Measurements from ENCODE around the gene TRIM69. TPM values are rescaled to one million over a fixed set of nuclear protein-coding genes. Genes with fewer than 3 reads are reported as not detected.
A peak's percentile ranks its signal among the peaks of the same experiment; 100 is the strongest.

Gene TRIM69
- total and polyA plus RNA-seq, 4 donors = 11.2 to 26.4 (median 17.2) TPM

- H3K27ac ChIP-seq (ENCODE audit: low read depth in 1 of 2, low read length in 1 of 2) = no peak overlapping the region
- TF ChIP-seq, protein P1, sequence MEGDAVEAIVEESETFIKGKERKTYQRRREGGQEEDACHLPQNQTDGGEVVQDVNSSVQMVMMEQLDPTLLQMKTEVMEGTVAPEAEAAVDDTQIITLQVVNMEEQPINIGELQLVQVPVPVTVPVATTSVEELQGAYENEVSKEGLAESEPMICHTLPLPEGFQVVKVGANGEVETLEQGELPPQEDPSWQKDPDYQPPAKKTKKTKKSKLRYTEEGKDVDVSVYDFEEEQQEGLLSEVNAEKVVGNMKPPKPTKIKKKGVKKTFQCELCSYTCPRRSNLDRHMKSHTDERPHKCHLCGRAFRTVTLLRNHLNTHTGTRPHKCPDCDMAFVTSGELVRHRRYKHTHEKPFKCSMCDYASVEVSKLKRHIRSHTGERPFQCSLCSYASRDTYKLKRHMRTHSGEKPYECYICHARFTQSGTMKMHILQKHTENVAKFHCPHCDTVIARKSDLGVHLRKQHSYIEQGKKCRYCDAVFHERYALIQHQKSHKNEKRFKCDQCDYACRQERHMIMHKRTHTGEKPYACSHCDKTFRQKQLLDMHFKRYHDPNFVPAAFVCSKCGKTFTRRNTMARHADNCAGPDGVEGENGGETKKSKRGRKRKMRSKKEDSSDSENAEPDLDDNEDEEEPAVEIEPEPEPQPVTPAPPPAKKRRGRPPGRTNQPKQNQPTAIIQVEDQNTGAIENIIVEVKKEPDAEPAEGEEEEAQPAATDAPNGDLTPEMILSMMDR (IDR thresholded peaks at IDR 0.05; ENCODE audit: control extremely low read depth, extremely low read depth) = no peak
- no peak for ATAC-seq (ENCODE audit: insufficient read depth, low FRiP score)
These were observed 30.3 kb upstream of the TRIM69 start for GRCh38 chr15:44705986-44706385.

GRCh38 chr15:44706401-44706800 is 29.9 kb upstream of the TRIM69 start:
- 95 to 96% methylated on average over 2 of the region's 2 CpGs for WGBS, 2 donors
- H3K27ac ChIP-seq (ENCODE audit: low read depth in 1 of 2, low read length in 1 of 2) = peak overlapping the region in 1 of 2 donors; percentile 57
- H3K9ac ChIP-seq (ENCODE audit: insufficient read depth in 1 of 2, low read length in 2 of 2) = no peak overlapping the region
- no peaks in the 10 kb centered on the region for H3K9me3 ChIP-seq (ENCODE audit: control insufficient read depth in 4 of 4, insufficient read depth in 3 of 4, low read length in 3 of 4)
- TF ChIP-seq, protein P1 (IDR thresholded peaks at IDR 0.05; ENCODE audit: control extremely low read depth, extremely low read depth) = no peak
- ATAC-seq (ENCODE audit: insufficient read depth, low FRiP score) = no peak
- H3K27me3 ChIP-seq (ENCODE audit: control insufficient read depth in 3 of 3, insufficient read depth in 3 of 3, low read length in 2 of 3) = no peaks in the 10 kb centered on the region
- DNase-seq = no peak
- no peak overlapping the region for H3K4me3 ChIP-seq
- peaks cover 0 to 7% (median 0%) of the 10 kb centered on the region in 5 donors for H3K4me1 ChIP-seq (ENCODE audit: control insufficient read depth in 5 of 5, insufficient read depth in 5 of 5, low read length in 5 of 5)
- peaks cover 0 to under 1% (median 0%) of the 10 kb centered on the region in 4 donors for H3K36me3 ChIP-seq (ENCODE audit: control insufficient read depth in 4 of 4, insufficient read depth in 4 of 4, low read length in 4 of 4)

More at GRCh38 chr15:44705986-44706385, 30.3 kb upstream of the TRIM69 start:
- 91 to 97% methylated on average over 1 of the region's 1 CpG for WGBS, 2 donors
- DNase-seq = no peak
- Histone ChIP-seq H3K4me1 (ENCODE audit: control insufficient read depth in 5 of 5, insufficient read depth in 5 of 5, low read length in 5 of 5) (peaks cover 0 to 7% (median 0%) of the 10 kb centered on the region in 5 donors), H3K9ac (ENCODE audit: insufficient read depth in 1 of 2, low read length in 2 of 2) (no peak overlapping the region), H3K27me3 (ENCODE audit: control insufficient read depth in 3 of 3, insufficient read depth in 3 of 3, low read length in 2 of 3) (no peaks in the 10 kb centered on the region), H3K36me3 (ENCODE audit: control insufficient read depth in 4 of 4, insufficient read depth in 4 of 4, low read length in 4 of 4) (no peaks in the 10 kb centered on the region), H3K4me3 (no peak overlapping the region), H3K9me3 (ENCODE audit: control insufficient read depth in 4 of 4, insufficient read depth in 3 of 4, low read length in 3 of 4) (no peaks in the 10 kb centered on the region)

GRCh38 chr15:44706946-44707636 is 29.2 kb upstream of the TRIM69 start:
- Histone ChIP-seq H3K36me3 (ENCODE audit: control insufficient read depth in 4 of 4, insufficient read depth in 4 of 4, low read length in 4 of 4) (peaks cover 0 to 5% (median 0%) of the 10 kb centered on the region in 4 donors), H3K4me3 (no peak overlapping the region), H3K27ac (ENCODE audit: low read depth in 1 of 2, low read length in 1 of 2) (peak overlapping the region in 1 of 2 donors; percentile 57), H3K9me3 (ENCODE audit: control insufficient read depth in 4 of 4, insufficient read depth in 3 of 4, low read length in 3 of 4) (no peaks in the 10 kb centered on the region), H3K9ac (ENCODE audit: insufficient read depth in 1 of 2, low read length in 2 of 2) (no peak overlapping the region), H3K27me3 (ENCODE audit: control insufficient read depth in 3 of 3, insufficient read depth in 3 of 3, low read length in 2 of 3) (no peaks in the 10 kb centered on the region), H3K4me1 (ENCODE audit: control insufficient read depth in 5 of 5, insufficient read depth in 5 of 5, low read length in 5 of 5) (peaks cover 0 to 7% (median 0%) of the 10 kb centered on the region in 5 donors)
- TF ChIP-seq, protein P1 (IDR thresholded peaks at IDR 0.05; ENCODE audit: control extremely low read depth, extremely low read depth) = no peak
- no peak for DNase-seq
- ATAC-seq (ENCODE audit: insufficient read depth, low FRiP score) = no peak
- 67 to 98% methylated on average over 2 of the region's 2 CpGs for WGBS, 2 donors

All from lung (tissue), 12 donors.